ENCODE measurements around the gene COG8.

Gene COG8

DNA sequence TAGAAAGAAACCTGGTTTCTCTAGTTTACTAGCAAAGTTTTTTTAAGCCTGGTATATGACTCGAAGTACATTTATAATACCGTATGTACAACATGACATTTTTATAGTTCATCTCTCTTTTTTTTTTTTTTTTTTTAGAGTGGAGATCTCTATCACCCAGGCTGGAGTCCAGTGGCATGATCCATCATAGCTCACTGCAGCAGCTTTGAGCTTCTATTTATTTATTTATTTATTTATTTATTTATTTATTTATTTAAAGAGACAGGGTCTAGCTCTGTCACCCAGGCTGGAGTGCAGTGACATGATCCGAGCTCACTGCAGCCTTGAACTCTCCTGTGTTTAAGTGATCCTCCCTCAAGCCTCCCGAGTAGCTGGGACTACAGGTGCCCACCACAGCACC, 54.1 kb downstream of the COG8 start:
- TF ChIP-seq, protein P1, sequence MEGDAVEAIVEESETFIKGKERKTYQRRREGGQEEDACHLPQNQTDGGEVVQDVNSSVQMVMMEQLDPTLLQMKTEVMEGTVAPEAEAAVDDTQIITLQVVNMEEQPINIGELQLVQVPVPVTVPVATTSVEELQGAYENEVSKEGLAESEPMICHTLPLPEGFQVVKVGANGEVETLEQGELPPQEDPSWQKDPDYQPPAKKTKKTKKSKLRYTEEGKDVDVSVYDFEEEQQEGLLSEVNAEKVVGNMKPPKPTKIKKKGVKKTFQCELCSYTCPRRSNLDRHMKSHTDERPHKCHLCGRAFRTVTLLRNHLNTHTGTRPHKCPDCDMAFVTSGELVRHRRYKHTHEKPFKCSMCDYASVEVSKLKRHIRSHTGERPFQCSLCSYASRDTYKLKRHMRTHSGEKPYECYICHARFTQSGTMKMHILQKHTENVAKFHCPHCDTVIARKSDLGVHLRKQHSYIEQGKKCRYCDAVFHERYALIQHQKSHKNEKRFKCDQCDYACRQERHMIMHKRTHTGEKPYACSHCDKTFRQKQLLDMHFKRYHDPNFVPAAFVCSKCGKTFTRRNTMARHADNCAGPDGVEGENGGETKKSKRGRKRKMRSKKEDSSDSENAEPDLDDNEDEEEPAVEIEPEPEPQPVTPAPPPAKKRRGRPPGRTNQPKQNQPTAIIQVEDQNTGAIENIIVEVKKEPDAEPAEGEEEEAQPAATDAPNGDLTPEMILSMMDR (IDR thresholded peaks at IDR 0.05; ENCODE audit: extremely low read depth, missing control alignments): no peak

GRCh38 chr16:69283851-69284250, 55.5 kb downstream of the COG8 start:
- no peak for DNase-seq (ENCODE audit: low spot score)
- TF ChIP-seq, protein P1 (IDR thresholded peaks at IDR 0.05; ENCODE audit: extremely low read depth, missing control alignments): no peak

More for the DNA sequence above, 54.1 kb downstream of the COG8 start:
- no peak for DNase-seq (ENCODE audit: low spot score)

DNA sequence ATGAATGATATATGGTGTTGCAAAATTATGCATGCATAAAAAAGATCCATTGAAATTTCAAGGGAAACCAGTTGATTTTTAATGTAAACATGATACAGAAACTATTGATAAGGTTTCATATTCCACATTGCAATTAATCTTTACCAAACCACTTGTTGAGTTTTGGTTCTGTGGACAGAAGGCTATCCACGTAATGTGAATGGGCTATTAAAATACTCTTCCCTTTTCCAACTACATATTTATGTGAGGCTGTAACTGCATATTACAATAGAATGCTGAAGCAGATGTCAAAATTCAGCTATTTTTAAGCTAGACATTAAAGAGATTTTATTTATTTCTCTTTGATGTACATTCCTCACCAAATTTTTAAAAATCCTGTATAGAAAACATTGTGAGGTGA, 62.0 kb downstream of the COG8 start:
- TF ChIP-seq, protein P1 (IDR thresholded peaks at IDR 0.05; ENCODE audit: extremely low read depth, missing control alignments): no peak
- DNase-seq (ENCODE audit: low spot score): no peak
